K562 (cell line): ENCODE results near the gene TMEM89. TPM values are rescaled to one million over a fixed set of nuclear protein-coding genes. Genes with fewer than 3 reads are reported as not detected.

Experiments used
- BRF2 ChIP-seq: IDR thresholded peaks from 3 replicates; pipeline ENCODE4 v1.6.1; 2011; ENCODE audit warnings: borderline replicate concordance, mild to moderate bottlenecking; ENCODE audit not compliant: insufficient read length, insufficient read depth
- CBFA2T3 ChIP-seq: fragments of 450-650 bp; IDR thresholded peaks from 2 replicates; pipeline ENCODE4 v1.6.1; 2017
- CREBBP ChIP-seq: IDR thresholded peaks from one replicate; pipeline ENCODE4 v1.6.1; 2012; ENCODE audit warnings: low read depth, mild to moderate bottlenecking, control low read depth, inconsistent platforms, low read length
- E2F6 ChIP-seq, 2 experiments: IDR thresholded peaks; 2 replicates each; pipeline ENCODE4 v1.6.1; 2011; ENCODE audit warnings: borderline replicate concordance in 1 of 2, control low read depth in 1 of 2, low read depth in 1 of 2, low read length in 1 of 2, mild to moderate bottlenecking in 1 of 2, mixed read lengths in 1 of 2, moderate library complexity in 1 of 2; ENCODE audit not compliant: insufficient read depth in 1 of 2, insufficient read length in 1 of 2, poor library complexity in 1 of 2, severe bottlenecking in 1 of 2; ENCODE audit errors: extremely low read depth in 1 of 2
- FOXJ2 ChIP-seq: fragments of 200-800 bp; sonication (Bioruptor generic); IDR thresholded peaks from 2 replicates; pipeline ENCODE4 v1.6.1; 2016; ENCODE audit warnings: missing genetic modification characterization, missing compliant biosample characterization
- FUS ChIP-seq: fragments of 200-400 bp; formaldehyde crosslinking; optimal IDR thresholded peaks from 2 replicates; pipeline ENCODE3; 2017; ENCODE audit warnings: low read depth, low read length
- GABPB2 ChIP-seq: fragments of 250-450 bp; sonication (Bioruptor Pico); conservative IDR thresholded peaks from 2 replicates; pipeline ENCODE4 v1.5.1; 2021; ENCODE audit warnings: mild to moderate bottlenecking
- HDGF ChIP-seq: fragments of 450-650 bp; IDR thresholded peaks from 2 replicates; pipeline ENCODE4 v1.6.1; 2016
- HOXB6 ChIP-seq: fragments of 250-450 bp; sonication (Bioruptor Pico); IDR thresholded peaks from 2 replicates; pipeline ENCODE4 v1.5.1; 2022; ENCODE audit warnings: mild to moderate bottlenecking, borderline replicate concordance
- NCOR1 ChIP-seq: fragments of 450-650 bp; IDR thresholded peaks from 2 replicates; pipeline ENCODE4 v1.6.1; 2016; ENCODE audit warnings: mild to moderate bottlenecking, moderate library complexity
- PCBP2 ChIP-seq: fragments of 200-400 bp; formaldehyde crosslinking; IDR thresholded peaks from 2 replicates; pipeline ENCODE4 v1.6.1; 2018; ENCODE audit warnings: low read length, low read depth, mild to moderate bottlenecking, moderate library complexity; ENCODE audit not compliant: poor library complexity, severe bottlenecking
- RFX7 ChIP-seq: fragments of 250-450 bp; sonication (Bioruptor Pico); IDR thresholded peaks from 2 replicates; pipeline ENCODE4 v1.5.1; 2021; ENCODE audit warnings: mild to moderate bottlenecking
- SMAD3 ChIP-seq: fragments of 450-650 bp; formaldehyde crosslinking; conservative IDR thresholded peaks from 2 replicates; pipeline ENCODE4 v1.4.0; 2020; ENCODE audit warnings: mild to moderate bottlenecking
- SMARCA5 ChIP-seq: fragments of 450-650 bp; IDR thresholded peaks from 2 replicates; pipeline ENCODE4 v1.6.1; 2016
- SRSF9 ChIP-seq: fragments of 200-400 bp; formaldehyde crosslinking; IDR thresholded peaks from 2 replicates; pipeline ENCODE4 v1.6.1; 2017; ENCODE audit warnings: low read depth, low read length, borderline replicate concordance
- TAF1 ChIP-seq: IDR thresholded peaks from 2 replicates; pipeline ENCODE4 v1.6.1; 2011; ENCODE audit warnings: mild to moderate bottlenecking, low read length, moderate library complexity; ENCODE audit not compliant: insufficient read depth, control insufficient read depth, severe bottlenecking; ENCODE audit errors: extremely low read depth
- TBP ChIP-seq: optimal IDR thresholded peaks from 2 replicates; pipeline ENCODE3; 2011; ENCODE audit warnings: low read depth, low read length, improper control_type of control experiment
- TFE3 ChIP-seq: fragments of 450-650 bp; formaldehyde crosslinking; IDR thresholded peaks from 2 replicates; pipeline ENCODE4 v1.4.0; 2020; ENCODE audit warnings: mild to moderate bottlenecking, mixed read lengths
- ZC3H4 ChIP-seq: sonication (generic); formaldehyde crosslinking; IDR thresholded peaks from 2 replicates; pipeline ENCODE4 v1.9.0; 2021; ENCODE audit warnings: missing genetic modification reagents, borderline replicate concordance
- ZNF583 ChIP-seq: fragments of 250-450 bp; sonication (Bioruptor Pico); IDR thresholded peaks from 2 replicates; pipeline ENCODE4 v1.4.0; 2020
- polyA plus RNA-seq, 8 experiments: library from polyadenylated mRNA; depleted of rRNA in 4 of 8; stranded (reverse) in 5 of 8; unstranded in 3 of 8; fragments of >200 nt; fragmentation: Nextera tagmentation in 2 of 8; fragmentation: Illumina TruSeq in 1 of 8; extraction: Ambion mirVana in 2 of 8; extraction: Trizol in 1 of 8; gene quantifications; 2 replicates each; pipeline versions ENCODE4 v1.2.1 to v1.2.3, GENCODE V29; 2011 to 2014; ENCODE audit warnings: inconsistent platforms in 1 of 8, missing spikeins in 1 of 8
- total RNA-seq, 7 experiments: library from RNA; depleted of rRNA in 6 of 7; stranded (reverse); fragments of >200 nt in 6 of 7; fragmentation: Illumina TruSeq in 2 of 7; extraction: Trizol in 2 of 7; gene quantifications; 2 replicates each; pipeline versions ENCODE4 v1.2.1 to v1.2.3, GENCODE V29; 2011 to 2021; ENCODE audit warnings: low replicate concordance in 1 of 7
- TF ChIP-seq, protein P1 (sequence below): fragments of 250-450 bp; sonication (Bioruptor Pico); IDR thresholded peaks from 2 replicates; pipeline ENCODE4 v1.5.0; 2022; ENCODE audit warnings: mild to moderate bottlenecking
- TF ChIP-seq, protein P2 (sequence below), 2 experiments: fragments of 450-650 bp in 1 of 2; sonication (generic) in 1 of 2; formaldehyde crosslinking in 1 of 2; IDR thresholded peaks in 1 of 2; conservative IDR thresholded peaks in 1 of 2; 2 replicates each; pipeline versions ENCODE4 v1.6.1 to v1.8.1; 2016 to 2023; ENCODE audit warnings: mild to moderate bottlenecking in 2 of 2, moderate library complexity in 2 of 2, inconsistent platforms in 1 of 2, missing genetic modification reagents in 1 of 2

The TMEM89 gene
- total and polyA plus RNA-seq, 9 of the 15 experiments (the other 6 are each of a cell fraction or from before 2014, with no cell fraction given): not detected

DNA sequence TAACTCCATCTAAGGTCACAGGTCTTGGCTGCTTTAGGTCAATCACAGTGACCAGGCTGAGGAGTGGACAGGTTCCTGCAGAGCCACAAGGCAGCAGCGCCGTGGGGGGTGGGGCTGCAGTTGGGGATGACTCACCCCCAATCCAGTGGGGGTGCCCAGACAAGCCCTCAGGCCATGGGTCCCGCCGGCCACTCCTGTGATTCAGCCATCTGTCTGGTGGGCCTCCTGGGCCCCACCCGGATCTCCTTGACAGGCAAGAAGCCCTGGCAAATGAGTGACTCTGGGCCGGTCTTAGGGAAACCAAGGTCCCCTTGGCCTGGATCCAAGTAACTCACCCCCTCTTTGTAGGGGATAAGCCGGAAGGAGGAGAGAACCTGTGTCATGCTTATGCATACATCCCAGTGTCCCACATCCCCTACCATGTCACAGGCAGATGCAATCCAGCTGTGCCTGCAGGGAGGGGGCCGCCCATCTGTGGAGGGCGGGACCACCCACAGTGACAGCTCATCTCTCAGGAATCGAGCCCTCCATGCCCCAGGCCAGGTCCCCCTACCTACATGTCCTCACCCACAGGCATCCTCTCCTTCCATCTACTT lies 25.9 kb downstream of the TMEM89 start (continued):
- TF ChIP-seq HOXB6 (CRISPR knock-in tag) (no peak), CBFA2T3 (peak; percentile 38), SRSF9 (no peak), ZC3H4 (CRISPR knock-in tag) (no peak), FOXJ2 (tag) (no peak), RFX7 (no peak), TBP (no peak), HDGF (no peak), ZNF583 (no peak), E2F6 (IDR thresholded peaks at IDR 0.05; ENCODE audit: borderline replicate concordance in 1 of 2, extremely low read depth in 1 of 2, insufficient read depth in 1 of 2, insufficient read length in 1 of 2, low read depth in 1 of 2, low read length in 1 of 2, poor library complexity in 1 of 2, severe bottlenecking in 1 of 2) (no peak), TFE3 (no peak), CREBBP (no peak), SMAD3 (no peak), TAF1 (no peak), BRF2 (no peak), NCOR1 (peak; percentile 26; the same call in 1 of the 2 replicates), SMARCA5 (no peak), FUS (no peak), GABPB2 (CRISPR knock-in tag) (no peak), PCBP2 (no peak)
- TF ChIP-seq, protein P1, sequence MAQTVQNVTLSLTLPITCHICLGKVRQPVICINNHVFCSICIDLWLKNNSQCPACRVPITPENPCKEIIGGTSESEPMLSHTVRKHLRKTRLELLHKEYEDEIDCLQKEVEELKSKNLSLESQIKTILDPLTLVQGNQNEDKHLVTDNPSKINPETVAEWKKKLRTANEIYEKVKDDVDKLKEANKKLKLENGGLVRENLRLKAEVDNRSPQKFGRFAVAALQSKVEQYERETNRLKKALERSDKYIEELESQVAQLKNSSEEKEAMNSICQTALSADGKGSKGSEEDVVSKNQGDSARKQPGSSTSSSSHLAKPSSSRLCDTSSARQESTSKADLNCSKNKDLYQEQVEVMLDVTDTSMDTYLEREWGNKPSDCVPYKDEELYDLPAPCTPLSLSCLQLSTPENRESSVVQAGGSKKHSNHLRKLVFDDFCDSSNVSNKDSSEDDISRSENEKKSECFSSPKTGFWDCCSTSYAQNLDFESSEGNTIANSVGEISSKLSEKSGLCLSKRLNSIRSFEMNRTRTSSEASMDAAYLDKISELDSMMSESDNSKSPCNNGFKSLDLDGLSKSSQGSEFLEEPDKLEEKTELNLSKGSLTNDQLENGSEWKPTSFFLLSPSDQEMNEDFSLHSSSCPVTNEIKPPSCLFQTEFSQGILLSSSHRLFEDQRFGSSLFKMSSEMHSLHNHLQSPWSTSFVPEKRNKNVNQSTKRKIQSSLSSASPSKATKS (CRISPR knock-in tag): no peak
- TF ChIP-seq, protein P2, sequence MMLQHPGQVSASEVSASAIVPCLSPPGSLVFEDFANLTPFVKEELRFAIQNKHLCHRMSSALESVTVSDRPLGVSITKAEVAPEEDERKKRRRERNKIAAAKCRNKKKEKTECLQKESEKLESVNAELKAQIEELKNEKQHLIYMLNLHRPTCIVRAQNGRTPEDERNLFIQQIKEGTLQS (IDR thresholded peaks at IDR 0.05): peak; percentile 93
- TF ChIP-seq, protein P2 (CRISPR knock-in tag; conservative IDR thresholded peaks at IDR 0.05): no peak
